ENCODE results near the gene SCMH1. TPM values are rescaled to one million over a fixed set of nuclear protein-coding genes. Genes with fewer than 3 reads are reported as not detected.

SCMH1 gene
- polyA plus RNA-seq, 2 of the 4 experiments (the other 2 are of a cell fraction): 11.6 to 26.7 TPM

DNA sequence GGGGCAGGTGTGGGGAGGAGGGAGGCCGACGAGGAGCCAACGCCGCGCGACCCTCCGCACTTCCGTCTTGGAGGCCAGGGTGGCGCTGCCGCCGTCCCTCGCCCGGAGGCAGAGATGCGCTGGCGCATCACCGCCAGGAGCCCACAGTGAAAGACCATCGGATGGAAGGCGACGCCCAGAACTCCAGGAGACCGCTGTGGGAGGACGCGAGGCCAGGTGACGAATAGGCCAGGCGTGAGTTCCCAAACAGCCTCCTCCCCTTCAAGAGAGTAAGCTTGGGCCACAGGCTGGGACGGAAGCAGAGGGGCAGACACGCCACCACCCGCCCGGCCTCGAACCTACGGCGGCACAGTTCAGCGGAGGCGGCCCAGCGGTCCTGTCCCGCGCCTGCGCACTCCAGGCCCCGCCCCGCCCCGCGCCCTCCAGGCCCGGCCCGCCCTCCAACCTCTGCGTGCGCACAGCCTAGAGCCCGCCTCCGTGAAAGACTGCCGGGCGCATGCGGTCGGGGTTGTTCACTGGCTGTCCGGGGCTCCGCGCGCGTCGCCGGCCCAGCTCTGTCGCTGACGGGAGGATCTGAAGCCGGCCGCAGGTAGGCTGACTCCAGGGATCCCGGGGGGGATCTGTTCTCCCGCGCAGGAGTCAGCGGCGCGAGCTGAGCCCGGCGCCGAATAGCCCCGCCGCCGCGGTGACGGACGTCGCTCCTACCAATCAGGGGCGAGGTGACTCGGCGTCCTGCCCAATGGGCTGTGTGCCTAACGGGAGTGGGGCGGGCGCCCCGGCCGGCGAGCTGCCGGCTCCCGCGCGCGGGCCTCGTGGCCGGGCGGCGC lies 262.7 kb downstream of the SCMH1 start, which contains the start of gene CTPS1 (continued):
- TF ChIP-seq TFCP2L1 (CRISPR knock-in tag; IDR thresholded peaks at IDR 0.05): no peak
- peak; percentile 55 for TF ChIP-seq POLR2A (IDR thresholded peaks at IDR 0.05; ENCODE audit: low read length)
- no peak for TF ChIP-seq ZFP36 (IDR thresholded peaks at IDR 0.05; ENCODE audit: borderline replicate concordance, partially characterized antibody)
- no peak for TF ChIP-seq HEYL (CRISPR knock-in tag; IDR thresholded peaks at IDR 0.05)
- no peak for TF ChIP-seq JUNB (IDR thresholded peaks at IDR 0.05)
- TF ChIP-seq HOXB13 (CRISPR knock-in tag; IDR thresholded peaks at IDR 0.05; ENCODE audit: low read depth): no peak
- TF ChIP-seq RAD21 (conservative IDR thresholded peaks at IDR 0.05 in 1 of 2, IDR thresholded peaks at IDR 0.05 in 1 of 2): no peak
- TF ChIP-seq, protein P1, sequence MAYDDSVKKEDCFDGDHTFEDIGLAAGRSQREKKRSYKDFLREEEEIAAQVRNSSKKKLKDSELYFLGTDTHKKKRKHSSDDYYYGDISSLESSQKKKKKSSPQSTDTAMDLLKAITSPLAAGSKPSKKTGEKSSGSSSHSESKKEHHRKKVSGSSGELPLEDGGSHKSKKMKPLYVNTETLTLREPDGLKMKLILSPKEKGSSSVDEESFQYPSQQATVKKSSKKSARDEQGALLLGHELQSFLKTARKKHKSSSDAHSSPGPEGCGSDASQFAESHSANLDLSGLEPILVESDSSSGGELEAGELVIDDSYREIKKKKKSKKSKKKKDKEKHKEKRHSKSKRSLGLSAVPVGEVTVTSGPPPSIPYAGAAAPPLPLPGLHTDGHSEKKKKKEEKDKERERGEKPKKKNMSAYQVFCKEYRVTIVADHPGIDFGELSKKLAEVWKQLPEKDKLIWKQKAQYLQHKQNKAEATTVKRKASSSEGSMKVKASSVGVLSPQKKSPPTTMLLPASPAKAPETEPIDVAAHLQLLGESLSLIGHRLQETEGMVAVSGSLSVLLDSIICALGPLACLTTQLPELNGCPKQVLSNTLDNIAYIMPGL (CRISPR knock-in tag; IDR thresholded peaks at IDR 0.05; ENCODE audit: borderline replicate concordance): no peak
- no peak for TF ChIP-seq NR3C1 (IDR thresholded peaks at IDR 0.05)
- TF ChIP-seq CHD4 (IDR thresholded peaks at IDR 0.05; ENCODE audit: borderline replicate concordance): no peak
- no peak; the same call in 1 of the 2 replicates for TF ChIP-seq EHF (CRISPR knock-in tag; IDR thresholded peaks at IDR 0.05)
- no peak for TF ChIP-seq PHF8 (IDR thresholded peaks at IDR 0.05; ENCODE audit: borderline replicate concordance, low read depth)
- peak; percentile 8; the same call in 1 of the 2 replicates for TF ChIP-seq GATA3 (IDR thresholded peaks at IDR 0.05; ENCODE audit: borderline replicate concordance)
- TF ChIP-seq RARB (CRISPR knock-in tag; IDR thresholded peaks at IDR 0.05): no peak
- no peak for TF ChIP-seq BHLHE40 (IDR thresholded peaks at IDR 0.05; ENCODE audit: low read depth, low read length)
- no peak for TF ChIP-seq CEBPB (IDR thresholded peaks at IDR 0.05)
- no peak for TF ChIP-seq RCOR1 (IDR thresholded peaks at IDR 0.05; ENCODE audit: low read depth, low read length)
- TF ChIP-seq, protein P2, sequence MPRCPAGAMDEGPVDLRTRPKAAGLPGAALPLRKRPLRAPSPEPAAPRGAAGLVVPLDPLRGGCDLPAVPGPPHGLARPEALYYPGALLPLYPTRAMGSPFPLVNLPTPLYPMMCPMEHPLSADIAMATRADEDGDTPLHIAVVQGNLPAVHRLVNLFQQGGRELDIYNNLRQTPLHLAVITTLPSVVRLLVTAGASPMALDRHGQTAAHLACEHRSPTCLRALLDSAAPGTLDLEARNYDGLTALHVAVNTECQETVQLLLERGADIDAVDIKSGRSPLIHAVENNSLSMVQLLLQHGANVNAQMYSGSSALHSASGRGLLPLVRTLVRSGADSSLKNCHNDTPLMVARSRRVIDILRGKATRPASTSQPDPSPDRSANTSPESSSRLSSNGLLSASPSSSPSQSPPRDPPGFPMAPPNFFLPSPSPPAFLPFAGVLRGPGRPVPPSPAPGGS (IDR thresholded peaks at IDR 0.05): peak; percentile 93
- TF ChIP-seq, protein P3, sequence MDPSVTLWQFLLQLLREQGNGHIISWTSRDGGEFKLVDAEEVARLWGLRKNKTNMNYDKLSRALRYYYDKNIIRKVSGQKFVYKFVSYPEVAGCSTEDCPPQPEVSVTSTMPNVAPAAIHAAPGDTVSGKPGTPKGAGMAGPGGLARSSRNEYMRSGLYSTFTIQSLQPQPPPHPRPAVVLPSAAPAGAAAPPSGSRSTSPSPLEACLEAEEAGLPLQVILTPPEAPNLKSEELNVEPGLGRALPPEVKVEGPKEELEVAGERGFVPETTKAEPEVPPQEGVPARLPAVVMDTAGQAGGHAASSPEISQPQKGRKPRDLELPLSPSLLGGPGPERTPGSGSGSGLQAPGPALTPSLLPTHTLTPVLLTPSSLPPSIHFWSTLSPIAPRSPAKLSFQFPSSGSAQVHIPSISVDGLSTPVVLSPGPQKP (IDR thresholded peaks at IDR 0.05; ENCODE audit: low read depth, low read length): no peak
- TF ChIP-seq JUN (IDR thresholded peaks at IDR 0.05): peak; percentile 65 to 87; a peak in 4 of 5 replicates
- no peak for TF ChIP-seq SMC3 (IDR thresholded peaks at IDR 0.05)
- TF ChIP-seq HOXA7 (CRISPR knock-in tag; IDR thresholded peaks at IDR 0.05): no peak
- TF ChIP-seq, protein P4, sequence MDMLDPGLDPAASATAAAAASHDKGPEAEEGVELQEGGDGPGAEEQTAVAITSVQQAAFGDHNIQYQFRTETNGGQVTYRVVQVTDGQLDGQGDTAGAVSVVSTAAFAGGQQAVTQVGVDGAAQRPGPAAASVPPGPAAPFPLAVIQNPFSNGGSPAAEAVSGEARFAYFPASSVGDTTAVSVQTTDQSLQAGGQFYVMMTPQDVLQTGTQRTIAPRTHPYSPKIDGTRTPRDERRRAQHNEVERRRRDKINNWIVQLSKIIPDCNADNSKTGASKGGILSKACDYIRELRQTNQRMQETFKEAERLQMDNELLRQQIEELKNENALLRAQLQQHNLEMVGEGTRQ (IDR thresholded peaks at IDR 0.05): no peak
- peak; percentile 78; the same call in 1 of the 2 replicates for TF ChIP-seq MYC (IDR thresholded peaks at IDR 0.05; ENCODE audit: borderline replicate concordance, low read length)
